ENCODE results near the gene SEMA3C. TPM values are rescaled to one million over a fixed set of nuclear protein-coding genes. Genes with fewer than 3 reads are reported as not detected.

Gene SEMA3C
- total and polyA plus RNA-seq, 2 donors (not counting 1 experiment from before 2014, with no cell fraction given), result 310 to 322 TPM

GRCh38 chr7:80907141-80907601 is 11.7 kb downstream of the SEMA3C start:
- Histone ChIP-seq H2AFZ (ENCODE audit: low read length) (no peak overlapping the region), H3K9ac (ENCODE audit: insufficient read depth, low read length) (no peak overlapping the region), H3K4me2 (ENCODE audit: extremely low read depth, insufficient read depth, low read length) (no peak overlapping the region), H3K9me3 (ENCODE audit: control insufficient read depth, insufficient read depth, low read depth, low read length) (no peaks in the 10 kb centered on the region), H3K27ac (ENCODE audit: insufficient read depth, low read length) (no peak overlapping the region), H3K36me3 (ENCODE audit: control insufficient read depth, insufficient read depth, low read length) (peaks cover 6% of the 10 kb centered on the region), H3K79me2 (ENCODE audit: control insufficient read depth, insufficient read depth, low read length) (peaks cover 70% of the 10 kb centered on the region), H3K27me3 (ENCODE audit: control insufficient read depth, insufficient read depth, low read length) (no peaks in the 10 kb centered on the region), H4K20me1 (ENCODE audit: control insufficient read depth, extremely low read depth, insufficient read depth, low read length) (no peaks in the 10 kb centered on the region), H3K4me1 (ENCODE audit: control insufficient read depth, extremely low read depth, insufficient read depth, low read length) (peaks cover 2% of the 10 kb centered on the region), H3K4me3 (replicated peaks in 1 of 4; ENCODE audit: control extremely low read depth in 1 of 4, insufficient read depth in 1 of 4, low read depth in 3 of 4, low read length in 4 of 4) (no peak overlapping the region)
- DNase-seq (ENCODE audit: low read depth in 2 of 2), result peak in 1 of 2 donors; percentile 46
- TF ChIP-seq CTCF (conservative IDR thresholded peaks at IDR 0.05 in 1 of 2, IDR thresholded peaks at IDR 0.05 in 1 of 2; ENCODE audit: low read depth in 1 of 2, low read length in 2 of 2), result no peak
- no peak for TF ChIP-seq EZH2 (IDR thresholded peaks at IDR 0.05; ENCODE audit: low read length, missing control alignments)

- no peak for DNase-seq (ENCODE audit: low read depth in 2 of 2)
- no peaks in the 10 kb centered on the region for H3K27me3 ChIP-seq (ENCODE audit: control insufficient read depth, insufficient read depth, low read length)
- no peak overlapping the region for H3K4me3 ChIP-seq (replicated peaks in 1 of 4; ENCODE audit: control extremely low read depth in 1 of 4, insufficient read depth in 1 of 4, low read depth in 3 of 4, low read length in 4 of 4)
- no peaks in the 10 kb centered on the region for H3K9me3 ChIP-seq (ENCODE audit: control insufficient read depth, insufficient read depth, low read depth, low read length)
- no peak overlapping the region for H2AFZ ChIP-seq (ENCODE audit: low read length)
- H3K79me2 ChIP-seq (ENCODE audit: control insufficient read depth, insufficient read depth, low read length), result peaks cover 75% of the 10 kb centered on the region
- H3K4me1 ChIP-seq (ENCODE audit: control insufficient read depth, extremely low read depth, insufficient read depth, low read length), result peaks cover 9% of the 10 kb centered on the region
- H3K27ac ChIP-seq (ENCODE audit: insufficient read depth, low read length), result no peak overlapping the region
- peaks cover 6% of the 10 kb centered on the region for H3K36me3 ChIP-seq (ENCODE audit: control insufficient read depth, insufficient read depth, low read length)
- H3K4me2 ChIP-seq (ENCODE audit: extremely low read depth, insufficient read depth, low read length), result no peak overlapping the region
- TF ChIP-seq EZH2 (IDR thresholded peaks at IDR 0.05; ENCODE audit: low read length, missing control alignments) (no peak), CTCF (conservative IDR thresholded peaks at IDR 0.05 in 1 of 2, IDR thresholded peaks at IDR 0.05 in 1 of 2; ENCODE audit: low read depth in 1 of 2, low read length in 2 of 2) (no peak)
- H3K9ac ChIP-seq (ENCODE audit: insufficient read depth, low read length), result no peak overlapping the region
- no peaks in the 10 kb centered on the region for H4K20me1 ChIP-seq (ENCODE audit: control insufficient read depth, extremely low read depth, insufficient read depth, low read length)
These were observed 13.5 kb downstream of the SEMA3C start for GRCh38 chr7:80905334-80905733.

GRCh38 chr7:80902716-80903308 is 16.0 kb downstream of the SEMA3C start:
- H3K4me3 ChIP-seq (replicated peaks in 1 of 4; ENCODE audit: control extremely low read depth in 1 of 4, insufficient read depth in 1 of 4, low read depth in 3 of 4, low read length in 4 of 4), result no peak overlapping the region
- no peak overlapping the region for H3K4me2 ChIP-seq (ENCODE audit: extremely low read depth, insufficient read depth, low read length)
- peaks cover 6% of the 10 kb centered on the region for H3K36me3 ChIP-seq (ENCODE audit: control insufficient read depth, insufficient read depth, low read length)
- H3K9me3 ChIP-seq (ENCODE audit: control insufficient read depth, insufficient read depth, low read depth, low read length), result no peaks in the 10 kb centered on the region
- H2AFZ ChIP-seq (ENCODE audit: low read length), result no peak overlapping the region
- TF ChIP-seq CTCF (conservative IDR thresholded peaks at IDR 0.05 in 1 of 2, IDR thresholded peaks at IDR 0.05 in 1 of 2; ENCODE audit: low read depth in 1 of 2, low read length in 2 of 2) (no peak), EZH2 (IDR thresholded peaks at IDR 0.05; ENCODE audit: low read length, missing control alignments) (no peak)
- H3K9ac ChIP-seq (ENCODE audit: insufficient read depth, low read length), result no peak overlapping the region
- H3K79me2 ChIP-seq (ENCODE audit: control insufficient read depth, insufficient read depth, low read length), result peaks cover 75% of the 10 kb centered on the region
- no peak for DNase-seq (ENCODE audit: low read depth in 2 of 2)
- no peaks in the 10 kb centered on the region for H3K27me3 ChIP-seq (ENCODE audit: control insufficient read depth, insufficient read depth, low read length)
- H3K27ac ChIP-seq (ENCODE audit: insufficient read depth, low read length), result no peak overlapping the region
- H4K20me1 ChIP-seq (ENCODE audit: control insufficient read depth, extremely low read depth, insufficient read depth, low read length), result no peaks in the 10 kb centered on the region
- peaks cover 9% of the 10 kb centered on the region for H3K4me1 ChIP-seq (ENCODE audit: control insufficient read depth, extremely low read depth, insufficient read depth, low read length)
